SK-N-SH treated with all-trans-retinoic acid at 6 μM for 48 hours (cell line): ENCODE measurements around the gene RAX2.

ENCODE experiments used
- ARNTL ChIP-seq: fragments of 450-650 bp; formaldehyde crosslinking; IDR thresholded peaks from 2 replicates; pipeline ENCODE4 v1.5.0; 2020; ENCODE audit warnings: low read depth, mild to moderate bottlenecking, moderate library complexity, borderline replicate concordance
- CREB5 ChIP-seq: fragments of 250-450 bp; sonication (Bioruptor Pico); IDR thresholded peaks from 2 replicates; pipeline ENCODE4 v1.5.1; 2020; ENCODE audit warnings: low read depth, mild to moderate bottlenecking, moderate library complexity
- ESRRG ChIP-seq: fragments of 250-450 bp; sonication (Bioruptor Pico); IDR thresholded peaks from 2 replicates; pipeline ENCODE4 v1.6.1; 2021; ENCODE audit warnings: mild to moderate bottlenecking
- OSR1 ChIP-seq: fragments of 250-450 bp; sonication (Bioruptor Pico); IDR thresholded peaks from 2 replicates; pipeline ENCODE4 v1.8.0; 2022; ENCODE audit warnings: moderate library complexity, mild to moderate bottlenecking, inconsistent platforms
- PPARA ChIP-seq: fragments of 250-450 bp; sonication (Bioruptor Pico); IDR thresholded peaks from 2 replicates; pipeline ENCODE4 v1.5.0; 2020; ENCODE audit warnings: mild to moderate bottlenecking, borderline replicate concordance
- RARB ChIP-seq: fragments of 250-450 bp; sonication (Bioruptor Pico); IDR thresholded peaks from 2 replicates; pipeline ENCODE4 v1.8.0; 2021; ENCODE audit warnings: mild to moderate bottlenecking, moderate library complexity
- SNAI2 ChIP-seq: fragments of 250-450 bp; sonication (Bioruptor Pico); IDR thresholded peaks from 2 replicates; pipeline ENCODE4 v1.5.0; 2020; ENCODE audit warnings: mild to moderate bottlenecking, moderate library complexity
- ZFP30 ChIP-seq: fragments of 450-650 bp; formaldehyde crosslinking; IDR thresholded peaks from 2 replicates; pipeline ENCODE4 v1.5.0; 2022; ENCODE audit warnings: mild to moderate bottlenecking, moderate library complexity
- TF ChIP-seq, protein P1 (sequence below): fragments of 250-450 bp; sonication (Bioruptor Pico); IDR thresholded peaks from 2 replicates; pipeline ENCODE4 v1.5.0; 2020; ENCODE audit warnings: mild to moderate bottlenecking, moderate library complexity

DNA sequence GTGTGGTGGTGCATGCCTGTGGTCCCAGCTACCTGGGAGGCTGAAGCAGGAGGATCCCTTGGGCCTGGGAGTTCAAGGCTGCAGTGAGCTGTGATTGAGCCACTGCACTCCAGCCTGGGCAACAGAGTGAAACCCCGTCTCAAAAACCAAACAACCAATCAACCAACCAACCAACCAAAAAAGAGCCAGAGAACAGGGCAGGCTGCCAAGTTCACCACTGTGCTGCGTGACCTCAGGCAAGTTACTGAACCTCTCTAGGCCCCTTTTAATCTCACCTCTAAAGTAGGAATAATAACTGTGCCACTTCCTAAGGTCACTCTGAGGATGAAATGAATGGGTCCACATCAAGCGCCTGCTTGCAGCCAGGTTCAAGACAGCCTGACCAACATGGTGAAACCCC, 46.9 kb downstream of the RAX2 start:
- TF ChIP-seq ARNTL (CRISPR knock-in tag) (no peak), ESRRG (CRISPR knock-in tag) (no peak), SNAI2 (no peak), CREB5 (CRISPR knock-in tag) (no peak), RARB (CRISPR knock-in tag) (no peak), OSR1 (CRISPR knock-in tag) (no peak), ZFP30 (no peak), PPARA (no peak)
- TF ChIP-seq, protein P1, sequence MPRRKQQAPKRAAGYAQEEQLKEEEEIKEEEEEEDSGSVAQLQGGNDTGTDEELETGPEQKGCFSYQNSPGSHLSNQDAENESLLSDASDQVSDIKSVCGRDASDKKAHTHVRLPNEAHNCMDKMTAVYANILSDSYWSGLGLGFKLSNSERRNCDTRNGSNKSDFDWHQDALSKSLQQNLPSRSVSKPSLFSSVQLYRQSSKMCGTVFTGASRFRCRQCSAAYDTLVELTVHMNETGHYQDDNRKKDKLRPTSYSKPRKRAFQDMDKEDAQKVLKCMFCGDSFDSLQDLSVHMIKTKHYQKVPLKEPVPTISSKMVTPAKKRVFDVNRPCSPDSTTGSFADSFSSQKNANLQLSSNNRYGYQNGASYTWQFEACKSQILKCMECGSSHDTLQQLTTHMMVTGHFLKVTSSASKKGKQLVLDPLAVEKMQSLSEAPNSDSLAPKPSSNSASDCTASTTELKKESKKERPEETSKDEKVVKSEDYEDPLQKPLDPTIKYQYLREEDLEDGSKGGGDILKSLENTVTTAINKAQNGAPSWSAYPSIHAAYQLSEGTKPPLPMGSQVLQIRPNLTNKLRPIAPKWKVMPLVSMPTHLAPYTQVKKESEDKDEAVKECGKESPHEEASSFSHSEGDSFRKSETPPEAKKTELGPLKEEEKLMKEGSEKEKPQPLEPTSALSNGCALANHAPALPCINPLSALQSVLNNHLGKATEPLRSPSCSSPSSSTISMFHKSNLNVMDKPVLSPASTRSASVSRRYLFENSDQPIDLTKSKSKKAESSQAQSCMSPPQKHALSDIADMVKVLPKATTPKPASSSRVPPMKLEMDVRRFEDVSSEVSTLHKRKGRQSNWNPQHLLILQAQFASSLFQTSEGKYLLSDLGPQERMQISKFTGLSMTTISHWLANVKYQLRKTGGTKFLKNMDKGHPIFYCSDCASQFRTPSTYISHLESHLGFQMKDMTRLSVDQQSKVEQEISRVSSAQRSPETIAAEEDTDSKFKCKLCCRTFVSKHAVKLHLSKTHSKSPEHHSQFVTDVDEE (CRISPR knock-in tag) = no peak
